ENCODE measurements around the gene HLA-DRA.

DNA sequence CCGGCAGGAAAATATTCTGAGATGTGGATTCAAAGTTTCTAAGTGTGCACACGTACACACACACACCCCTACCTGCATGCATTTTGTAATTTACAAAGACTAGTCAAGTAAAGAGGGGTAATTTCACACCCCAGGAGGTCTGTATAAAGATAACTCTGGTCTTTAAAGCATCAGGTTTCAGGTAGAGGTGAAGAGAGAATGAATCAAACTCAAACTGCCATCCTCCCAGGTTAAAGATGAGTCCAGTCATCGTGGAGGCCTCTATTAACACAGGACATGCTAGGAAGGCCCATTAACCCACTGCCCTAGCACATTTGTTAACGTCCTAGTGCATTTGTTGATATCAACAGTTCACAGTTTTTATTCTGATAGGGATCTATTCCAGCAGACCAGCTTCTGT lies 3.5 kb upstream of the HLA-DRA start:
- TF ChIP-seq, protein P1, sequence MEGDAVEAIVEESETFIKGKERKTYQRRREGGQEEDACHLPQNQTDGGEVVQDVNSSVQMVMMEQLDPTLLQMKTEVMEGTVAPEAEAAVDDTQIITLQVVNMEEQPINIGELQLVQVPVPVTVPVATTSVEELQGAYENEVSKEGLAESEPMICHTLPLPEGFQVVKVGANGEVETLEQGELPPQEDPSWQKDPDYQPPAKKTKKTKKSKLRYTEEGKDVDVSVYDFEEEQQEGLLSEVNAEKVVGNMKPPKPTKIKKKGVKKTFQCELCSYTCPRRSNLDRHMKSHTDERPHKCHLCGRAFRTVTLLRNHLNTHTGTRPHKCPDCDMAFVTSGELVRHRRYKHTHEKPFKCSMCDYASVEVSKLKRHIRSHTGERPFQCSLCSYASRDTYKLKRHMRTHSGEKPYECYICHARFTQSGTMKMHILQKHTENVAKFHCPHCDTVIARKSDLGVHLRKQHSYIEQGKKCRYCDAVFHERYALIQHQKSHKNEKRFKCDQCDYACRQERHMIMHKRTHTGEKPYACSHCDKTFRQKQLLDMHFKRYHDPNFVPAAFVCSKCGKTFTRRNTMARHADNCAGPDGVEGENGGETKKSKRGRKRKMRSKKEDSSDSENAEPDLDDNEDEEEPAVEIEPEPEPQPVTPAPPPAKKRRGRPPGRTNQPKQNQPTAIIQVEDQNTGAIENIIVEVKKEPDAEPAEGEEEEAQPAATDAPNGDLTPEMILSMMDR (IDR thresholded peaks at IDR 0.05; ENCODE audit: extremely low read depth in 1 of 2, insufficient read depth in 1 of 2, low read depth in 1 of 2, low read length in 2 of 2): no peak
- TF ChIP-seq, protein P2, sequence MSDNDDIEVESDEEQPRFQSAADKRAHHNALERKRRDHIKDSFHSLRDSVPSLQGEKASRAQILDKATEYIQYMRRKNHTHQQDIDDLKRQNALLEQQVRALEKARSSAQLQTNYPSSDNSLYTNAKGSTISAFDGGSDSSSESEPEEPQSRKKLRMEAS (IDR thresholded peaks at IDR 0.05; ENCODE audit: insufficient read depth, insufficient read length): no peak
- TF ChIP-seq POLR2A (IDR thresholded peaks at IDR 0.05; ENCODE audit: low read depth, low read length): no peak

All from endothelial cell of umbilical vein (primary cell).